GM13977 (cell line): ENCODE data around the gene IL10.
"Not testable (repeated sequence)": the region's sequence is repeated elsewhere in the genome, so short reads cannot be mapped to it uniquely, and the experiment has no call there.

Experiments used
- DNase-seq: peaks from one replicate; pipeline ENCODE4 v3.0.0; 2012; ENCODE audit warnings: low spot score
- CTCF ChIP-seq: IDR thresholded peaks from 2 replicates; pipeline ENCODE4 v1.5.1; 2012; ENCODE audit warnings: mild to moderate bottlenecking, control low read depth; ENCODE audit not compliant: insufficient read depth; ENCODE audit errors: extremely low read depth, missing control alignments
- in situ Hi-C: fragments of 300-500 bp; cut with MboI; formaldehyde crosslinking; loops from one replicate; pipeline ENCODE4 v1.12.0; 2022; ENCODE audit warnings: low sequenced_read_pairs, low pct_unique_long_range_greater_than_20kb, mixed read lengths, inconsistent platforms; ENCODE audit not compliant: unreplicated experiment

IL10 gene

GRCh38 chr1:206768472-206769303 is 3.6 kb downstream of the IL10 start:
- TF ChIP-seq CTCF, result no peak
- in situ Hi-C loops, result no loop called here
- DNase-seq, result no peak

GRCh38 chr1:206766251-206766856 is 5.9 kb downstream of the IL10 start:
- in situ Hi-C loops, result no loop called here
- peak; percentile 45 for DNase-seq
- no peak for TF ChIP-seq CTCF

GRCh38 chr1:206765771-206766170 is 6.5 kb downstream of the IL10 start:
- DNase-seq, in situ Hi-C loops: not testable (repeated sequence)

GRCh38 chr1:206762741-206763364 is 9.4 kb downstream of the IL10 start:
- DNase-seq, in situ Hi-C loops: not testable (repeated sequence)

GRCh38 chr1:206761159-206761768 is 11.0 kb downstream of the IL10 start:
- TF ChIP-seq CTCF, result no peak
- no peak for DNase-seq
- in situ Hi-C loops, result no loop called here

- TF ChIP-seq CTCF, result no peak
- no peak for DNase-seq
- in situ Hi-C loops, result no loop called here
These were observed 11.7 kb downstream of the IL10 start for GRCh38 chr1:206760590-206760989.

GRCh38 chr1:206757524-206758266 is 14.6 kb downstream of the IL10 start:
- no peak for TF ChIP-seq CTCF
- in situ Hi-C loops, result no loop called here
- DNase-seq, result no peak
